Right cardiac atrium (tissue), 5 donors: Measurements from ENCODE around the gene MARCHF11. TPM values are rescaled to one million over a fixed set of nuclear protein-coding genes. Genes with fewer than 3 reads are reported as not detected.

Source experiments
- ATAC-seq, 2 donors: fragments of 200-7000 bp; cut with Tn5 transposase; one replicate each; pipeline versions ENCODE4 v1.8.0 to v1.9.1; 2020; ENCODE audit warnings: moderate library complexity in 2 of 2, mild to moderate bottlenecking in 1 of 2
- DNase-seq, 3 donors: peaks; one replicate each; pipeline ENCODE4 v3.0.0-alpha.2; 2020
- H3K27ac ChIP-seq: one replicate; pipeline ENCODE4 v1.5.1; 2013; ENCODE audit warnings: mild to moderate bottlenecking, low read length, control low read depth, moderate library complexity
- H3K27me3 ChIP-seq: one replicate; pipeline ENCODE4 v1.6.1; 2013; ENCODE audit not compliant: control insufficient read depth, insufficient read depth
- H3K4me1 ChIP-seq: one replicate; pipeline ENCODE4 v1.6.1; 2013; ENCODE audit warnings: low read length; ENCODE audit not compliant: control insufficient read depth, insufficient read depth
- H3K4me3 ChIP-seq: one replicate; pipeline ENCODE4 v1.5.1; 2013; ENCODE audit warnings: low read length, control low read depth
- H3K9me3 ChIP-seq: one replicate; pipeline ENCODE4 v1.6.1; 2013; ENCODE audit warnings: low read length; ENCODE audit not compliant: control insufficient read depth
- WGBS: extraction: QIAGEN DNeasy Blood & Tissue Kit; methylation state at CpG from one replicate; pipeline ENCODE4 v1.1.7; 2013; 5-methylcytosine and 5-hydroxymethylcytosine counted together
- intact Hi-C, 4 donors: fragments of 100-400 bp; cut with DNase I; formaldehyde crosslinking; loops; one replicate each; pipeline versions ENCODE4 v1.11.0 to v1.14.0; 2022 to 2023
- polyA plus RNA-seq: library from polyadenylated mRNA; stranded (reverse); fragments of 200-250 nt; gene quantifications from one replicate; pipeline ENCODE4 v1.2.3, GENCODE V29; 2013
- total RNA-seq, 4 donors: library from RNA; stranded (reverse); fragmentation: NEBNext Ultra II Directional; extraction: Animal tissue kit (Norgen Biotek cat#: 25700); gene quantifications; one replicate each; pipeline ENCODE4 v1.2.1, GENCODE V29; 2021
- donor health status: healthy with polysubstance abuse.
- donor health status: DM: no; HTN: yes; CAD: no.
- donor health status: DM: no; HTN: no; CAD: no.
- donor health status: DM: no; HTN: yes; CAD: no; lungs with severe emphysema.
- donor health status: DM: yes; HTN: yes; CAD: no.

MARCHF11 gene
- total and polyA plus RNA-seq, 5 donors = 1.3 to 3.2 (median 2.7) TPM

DNA sequence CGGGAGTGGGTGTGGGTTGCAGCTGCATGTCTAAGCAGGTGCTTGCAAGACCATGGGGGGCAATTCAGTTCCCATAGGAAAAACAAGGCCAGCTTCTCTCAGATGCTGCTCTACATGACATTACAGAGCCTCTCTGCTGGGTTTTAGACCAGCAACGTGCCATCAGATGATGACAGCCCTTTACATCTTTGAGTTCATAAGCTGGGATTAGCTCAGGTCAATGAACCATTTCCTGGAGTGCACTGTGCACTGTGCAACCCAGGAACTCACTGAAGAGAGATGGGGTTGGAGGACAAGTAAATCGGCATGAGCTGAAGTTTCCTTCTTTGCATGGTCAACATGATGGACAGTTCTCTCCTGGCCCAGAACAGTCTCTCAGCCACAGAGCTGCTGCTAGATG lies 160.6 kb downstream of the MARCHF11 start:
- Histone ChIP-seq H3K4me3 (no peak overlapping the region), H3K9me3 (peaks cover 3% of the 10 kb centered on the region), H3K27ac (no peak overlapping the region), H3K27me3 (no peaks in the 10 kb centered on the region), H3K4me1 (no peaks in the 10 kb centered on the region)
- DNase-seq (no peak), ATAC-seq (no peak)
- 75% methylated on average over 3 of the region's 3 CpGs for WGBS
- intact Hi-C loops = no loop called here

DNA sequence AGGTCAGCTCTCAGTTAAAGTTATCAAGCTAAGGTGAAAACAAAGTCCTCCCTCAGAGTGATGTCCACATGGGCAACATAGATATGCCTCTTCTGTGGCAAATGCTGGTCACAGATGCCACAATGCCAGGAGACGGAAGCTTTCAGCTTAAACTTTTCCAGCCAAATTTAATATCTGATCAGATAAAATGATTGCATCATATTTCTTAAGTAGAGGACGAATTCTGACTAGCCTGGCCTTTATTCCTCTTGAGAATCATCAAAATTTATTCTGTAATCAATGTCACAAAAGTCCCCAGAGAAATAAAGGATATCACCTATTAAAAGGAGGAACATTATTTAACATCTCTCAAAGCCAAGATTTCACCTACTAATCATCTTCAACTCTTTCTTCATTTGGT lies 161.9 kb downstream of the MARCHF11 start:
- DNase-seq = no peak
- WGBS = 55% methylated on average over 2 of the region's 2 CpGs
- Histone ChIP-seq H3K4me1 (no peaks in the 10 kb centered on the region), H3K27me3 (no peaks in the 10 kb centered on the region), H3K9me3 (peaks cover 3% of the 10 kb centered on the region), H3K4me3 (no peak overlapping the region), H3K27ac (no peak overlapping the region)
- intact Hi-C loops = no loop called here
- ATAC-seq = no peak
